Measurements from ENCODE around the gene PARD3.

GRCh38 chr10:34169131-34169530, 646.0 kb downstream of the PARD3 start:
- TF ChIP-seq CTCF (IDR thresholded peaks at IDR 0.05) = no peak
- no peak for TF ChIP-seq POLR2A (IDR thresholded peaks at IDR 0.05)
